Karpas-422 (cell line): ENCODE data around the gene NRXN2. TPM values are rescaled to one million over a fixed set of nuclear protein-coding genes. Genes with fewer than 3 reads are reported as not detected.

Experiments
- DNase-seq: peaks from one replicate; pipeline ENCODE4 v3.0.0-alpha.2; 2015
- H2AFZ ChIP-seq: fragments of 200-600 bp; sonication (generic); 2 replicates; pipeline ENCODE4 v1.6.1; 2014; ENCODE audit warnings: antibody characterized with exemption, low read length, mixed read lengths
- H3K27ac ChIP-seq: fragments of 200-600 bp; sonication (generic); 2 replicates; pipeline ENCODE4 v1.5.1; 2014; ENCODE audit warnings: mild to moderate bottlenecking, low read length, moderate library complexity
- H3K27me3 ChIP-seq: fragments of 200-600 bp; sonication (generic); 2 replicates; pipeline ENCODE4 v1.6.1; 2014; ENCODE audit warnings: low read length, mixed read lengths
- H3K36me3 ChIP-seq: fragments of 200-600 bp; sonication (generic); 2 replicates; pipeline ENCODE4 v1.6.1; 2014; ENCODE audit warnings: low read length, mixed read lengths; ENCODE audit not compliant: insufficient read depth
- H3K4me1 ChIP-seq: fragments of 200-600 bp; sonication (generic); 2 replicates; pipeline ENCODE4 v1.6.1; 2014; ENCODE audit warnings: mild to moderate bottlenecking, low read length, mixed read lengths
- H3K4me2 ChIP-seq: fragments of 200-600 bp; sonication (generic); 2 replicates; pipeline ENCODE4 v1.6.1; 2014; ENCODE audit warnings: low read length, low read depth, mild to moderate bottlenecking; ENCODE audit not compliant: poor library complexity, severe bottlenecking
- H3K4me3 ChIP-seq: fragments of 200-600 bp; sonication (generic); 2 replicates; pipeline ENCODE4 v1.5.1; 2014; ENCODE audit warnings: mild to moderate bottlenecking, antibody characterized with exemption, low read length, mixed read lengths
- H3K79me2 ChIP-seq: fragments of 200-600 bp; sonication (generic); 2 replicates; pipeline ENCODE4 v1.6.1; 2014; ENCODE audit warnings: mild to moderate bottlenecking, low read length, mixed read lengths
- H3K9ac ChIP-seq: fragments of 200-600 bp; sonication (generic); 2 replicates; pipeline ENCODE4 v1.6.0; 2014; ENCODE audit warnings: low read length
- H3K9me2 ChIP-seq: fragments of 200-600 bp; sonication (generic), shearing (Covaris generic); replicated peaks from 2 replicates; pipeline ENCODE4 v1.6.0; 2014; ENCODE audit warnings: mild to moderate bottlenecking, low read length, moderate library complexity; ENCODE audit not compliant: insufficient read depth
- H3K9me3 ChIP-seq: fragments of 300-700, 200-600 bp; sonication (generic); 2 replicates; pipeline ENCODE4 v1.6.1; 2014; ENCODE audit warnings: low read length, mixed read lengths
- H4K20me1 ChIP-seq: fragments of 200-600 bp; sonication (generic); 2 replicates; pipeline ENCODE4 v1.6.1; 2014; ENCODE audit warnings: mild to moderate bottlenecking, antibody characterized with exemption, low read length, low read depth; ENCODE audit not compliant: insufficient read depth
- total RNA-seq: library from RNA; depleted of rRNA; stranded (reverse); fragments of >200 nt; shearing (Covaris generic); gene quantifications from 2 replicates; pipeline ENCODE4 v1.2.3, GENCODE V29; 2014; ENCODE audit warnings: low replicate concordance

Gene NRXN2
- total RNA-seq, 1 experiment from 2014 or later, result not detected

GRCh38 chr11:64754919-64755662, 32.1 kb upstream of the NRXN2 start:
- Histone ChIP-seq H2AFZ (no peak overlapping the region), H4K20me1 (no peaks in the 10 kb centered on the region), H3K27me3 (no peaks in the 10 kb centered on the region), H3K4me1 (no peaks in the 10 kb centered on the region), H3K36me3 (no peaks in the 10 kb centered on the region), H3K9me2 (no peaks in the 10 kb centered on the region), H3K4me2 (no peak overlapping the region), H3K79me2 (no peaks in the 10 kb centered on the region), H3K27ac (no peak overlapping the region), H3K9ac (no peak overlapping the region), H3K9me3 (no peaks in the 10 kb centered on the region), H3K4me3 (no peak overlapping the region)
- DNase-seq, result no peak

DNA sequence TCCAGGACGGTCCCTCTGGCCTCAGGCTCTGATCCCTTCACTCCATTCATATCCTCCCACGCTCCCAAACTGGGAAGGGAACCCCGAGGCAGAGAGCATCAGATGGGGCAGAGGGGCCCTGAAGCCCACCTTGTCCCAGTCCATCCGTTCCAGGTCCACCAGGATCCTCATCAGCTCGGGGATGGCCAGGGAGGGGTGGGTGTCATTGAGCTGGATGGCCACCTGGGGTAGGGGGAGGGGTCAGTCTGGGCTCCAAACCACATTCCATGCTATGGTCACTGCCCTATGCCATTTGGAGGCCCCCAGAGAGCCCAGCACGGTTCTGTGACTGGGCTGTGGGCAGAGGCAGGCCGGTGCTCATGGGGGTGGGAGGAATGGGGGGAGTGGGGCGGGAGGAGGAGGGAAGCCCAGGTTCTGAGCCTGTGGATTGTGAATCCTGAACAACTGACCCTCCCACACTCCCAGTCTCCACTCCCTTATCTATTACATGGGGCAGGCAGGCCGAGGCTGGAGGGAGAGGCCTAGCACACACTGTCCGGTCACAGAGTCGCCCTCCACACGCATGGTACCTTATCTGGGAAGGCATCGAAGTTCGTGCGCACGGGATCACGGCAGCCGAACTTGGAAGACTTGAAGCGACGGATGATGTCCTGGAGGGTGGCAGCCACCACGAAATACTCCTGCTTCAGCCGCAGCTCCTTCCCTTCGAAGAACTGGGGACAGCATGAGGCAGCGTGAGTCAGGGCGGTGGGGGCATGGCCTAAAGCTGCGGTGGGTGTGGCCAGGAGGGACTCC, 31.3 kb upstream of the NRXN2 start:
- no peaks in the 10 kb centered on the region for H3K4me1 ChIP-seq
- H2AFZ ChIP-seq, result no peak overlapping the region
- no peak overlapping the region for H3K9ac ChIP-seq
- no peak overlapping the region for H3K4me3 ChIP-seq
- H3K79me2 ChIP-seq, result no peaks in the 10 kb centered on the region
- H3K9me2 ChIP-seq, result no peaks in the 10 kb centered on the region
- H4K20me1 ChIP-seq, result no peaks in the 10 kb centered on the region
- no peak overlapping the region for H3K27ac ChIP-seq
- no peaks in the 10 kb centered on the region for H3K9me3 ChIP-seq
- DNase-seq, result no peak
- H3K27me3 ChIP-seq, result no peaks in the 10 kb centered on the region
- no peaks in the 10 kb centered on the region for H3K36me3 ChIP-seq
- no peak overlapping the region for H3K4me2 ChIP-seq

DNA sequence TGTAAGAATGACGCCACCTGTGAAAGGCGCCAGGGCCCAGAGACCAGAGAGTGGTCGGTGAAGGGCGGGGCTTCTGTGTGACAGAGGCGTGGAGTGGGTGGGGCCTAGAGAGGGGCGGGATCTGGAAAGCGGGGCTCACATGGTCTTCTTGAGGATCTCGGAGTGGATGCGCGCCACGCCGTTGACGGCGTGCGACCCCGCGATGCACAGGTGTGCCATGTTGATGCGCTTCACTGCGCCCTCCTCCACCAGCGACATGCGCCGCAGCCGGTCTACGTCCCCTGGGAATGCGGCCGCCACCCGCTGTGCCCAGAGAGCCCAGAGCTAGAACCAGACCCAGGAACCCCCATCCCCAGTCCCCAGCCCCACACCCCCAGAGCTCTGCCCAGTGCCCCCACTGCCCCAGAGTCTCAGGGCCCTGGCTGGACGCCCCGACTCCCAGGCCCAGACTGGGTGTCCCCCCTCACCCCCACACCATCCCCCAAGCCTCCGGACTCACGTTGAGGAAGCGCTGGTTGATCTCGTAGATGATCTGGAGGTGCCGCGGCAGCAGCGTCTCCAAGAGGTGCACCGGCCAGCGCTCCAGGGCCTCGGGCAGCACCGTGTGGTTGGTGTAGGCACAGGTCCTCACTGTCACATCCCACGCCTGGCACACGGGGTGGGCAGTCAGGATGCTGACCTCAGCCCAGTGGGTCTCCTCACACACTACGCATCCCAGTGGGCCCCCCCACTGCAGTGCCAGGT, 30.6 kb upstream of the NRXN2 start:
- no peaks in the 10 kb centered on the region for H3K27me3 ChIP-seq
- no peaks in the 10 kb centered on the region for H3K4me1 ChIP-seq
- H3K9ac ChIP-seq, result no peak overlapping the region
- H3K9me3 ChIP-seq, result no peaks in the 10 kb centered on the region
- no peaks in the 10 kb centered on the region for H3K79me2 ChIP-seq
- H3K4me3 ChIP-seq, result no peak overlapping the region
- H3K36me3 ChIP-seq, result no peaks in the 10 kb centered on the region
- H3K9me2 ChIP-seq, result no peaks in the 10 kb centered on the region
- H3K27ac ChIP-seq, result no peak overlapping the region
- no peaks in the 10 kb centered on the region for H4K20me1 ChIP-seq
- no peak for DNase-seq
- H2AFZ ChIP-seq, result no peak overlapping the region
- H3K4me2 ChIP-seq, result no peak overlapping the region

GRCh38 chr11:64753019-64753379, 30.0 kb upstream of the NRXN2 start:
- Histone ChIP-seq H3K9me3 (no peaks in the 10 kb centered on the region), H3K4me3 (no peak overlapping the region), H3K9me2 (no peaks in the 10 kb centered on the region), H2AFZ (no peak overlapping the region), H3K27me3 (no peaks in the 10 kb centered on the region), H3K36me3 (no peaks in the 10 kb centered on the region), H3K27ac (no peak overlapping the region), H4K20me1 (no peaks in the 10 kb centered on the region), H3K4me1 (no peaks in the 10 kb centered on the region), H3K9ac (no peak overlapping the region), H3K79me2 (no peaks in the 10 kb centered on the region), H3K4me2 (no peak overlapping the region)
- no peak for DNase-seq

GRCh38 chr11:64752175-64752970, 29.4 kb upstream of the NRXN2 start:
- Histone ChIP-seq H4K20me1 (no peaks in the 10 kb centered on the region), H3K27me3 (no peaks in the 10 kb centered on the region), H2AFZ (no peak overlapping the region), H3K9me2 (no peaks in the 10 kb centered on the region), H3K4me2 (no peak overlapping the region), H3K36me3 (no peaks in the 10 kb centered on the region), H3K9me3 (no peaks in the 10 kb centered on the region), H3K4me3 (no peak overlapping the region), H3K27ac (no peak overlapping the region), H3K79me2 (no peaks in the 10 kb centered on the region), H3K9ac (no peak overlapping the region), H3K4me1 (no peaks in the 10 kb centered on the region)
- no peak for DNase-seq

DNA sequence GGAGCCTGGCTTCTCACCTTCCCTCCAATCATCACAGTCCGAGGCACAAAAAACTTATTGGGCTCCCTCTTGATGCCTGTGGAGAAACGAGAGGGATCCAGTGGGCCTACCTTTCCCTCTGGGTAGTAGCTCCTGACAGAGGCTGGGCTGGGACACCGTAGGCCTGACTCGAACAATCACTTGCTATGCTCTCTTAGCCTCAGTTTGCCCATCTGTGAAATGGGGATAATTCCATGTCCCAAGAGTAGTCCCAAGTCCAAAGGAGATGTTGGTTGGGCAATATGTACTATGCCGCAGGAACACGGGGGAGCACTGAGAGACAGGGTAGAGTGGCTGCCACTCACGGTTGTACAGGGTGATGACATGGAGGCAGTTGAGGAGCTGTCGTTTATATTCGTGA, 28.6 kb upstream of the NRXN2 start:
- H3K79me2 ChIP-seq, result no peaks in the 10 kb centered on the region
- H3K4me2 ChIP-seq, result no peak overlapping the region
- H3K4me3 ChIP-seq, result no peak overlapping the region
- no peak overlapping the region for H2AFZ ChIP-seq
- no peak for DNase-seq
- no peaks in the 10 kb centered on the region for H3K36me3 ChIP-seq
- no peaks in the 10 kb centered on the region for H3K27me3 ChIP-seq
- H3K4me1 ChIP-seq, result no peaks in the 10 kb centered on the region
- no peak overlapping the region for H3K27ac ChIP-seq
- no peaks in the 10 kb centered on the region for H3K9me3 ChIP-seq
- H4K20me1 ChIP-seq, result no peaks in the 10 kb centered on the region
- H3K9ac ChIP-seq, result no peak overlapping the region
- no peaks in the 10 kb centered on the region for H3K9me2 ChIP-seq

DNA sequence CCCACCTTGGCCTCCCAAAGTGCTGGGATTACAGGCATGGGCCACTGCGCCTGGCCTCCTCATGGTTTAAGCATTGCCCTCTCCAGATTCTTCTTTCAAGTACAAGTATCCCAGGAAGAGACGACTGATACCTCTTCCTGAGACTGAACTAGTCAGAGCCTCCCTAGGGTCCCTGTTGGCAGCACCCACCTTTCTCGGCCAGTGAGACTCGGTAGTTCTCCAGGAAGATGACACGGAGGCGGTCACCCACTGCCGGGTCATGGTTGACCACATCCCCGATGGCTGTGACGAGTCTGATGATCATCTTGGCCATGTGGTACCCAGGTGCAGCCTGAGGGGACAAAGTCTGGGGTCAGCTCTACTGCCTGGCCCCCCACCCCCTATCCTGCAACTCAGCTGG, 28.1 kb upstream of the NRXN2 start:
- H3K79me2 ChIP-seq, result no peaks in the 10 kb centered on the region
- H3K27me3 ChIP-seq, result no peaks in the 10 kb centered on the region
- peaks cover under 1% of the 10 kb centered on the region; the same call in 1 of the 2 replicates for H3K4me1 ChIP-seq
- no peaks in the 10 kb centered on the region for H3K9me3 ChIP-seq
- no peak for DNase-seq
- H3K9ac ChIP-seq, result no peak overlapping the region
- H3K27ac ChIP-seq, result no peak overlapping the region
- no peaks in the 10 kb centered on the region for H4K20me1 ChIP-seq
- H2AFZ ChIP-seq, result no peak overlapping the region
- H3K4me3 ChIP-seq, result no peak overlapping the region
- H3K4me2 ChIP-seq, result no peak overlapping the region
- no peaks in the 10 kb centered on the region for H3K36me3 ChIP-seq
- no peaks in the 10 kb centered on the region for H3K9me2 ChIP-seq
